PC-9 (cell line): ENCODE results near the gene AKAP8L.

Source experiments
- EZH2 ChIP-seq: fragments of 200-600 bp; sonication (generic); IDR thresholded peaks from 2 replicates; pipeline ENCODE4 v1.8.0; 2017; ENCODE audit warnings: antibody characterized with exemption, low read depth
- TF ChIP-seq, protein P1 (sequence below): fragments of 200-600 bp; sonication (generic); conservative IDR thresholded peaks from 2 replicates; pipeline ENCODE4 v1.6.1; 2017; ENCODE audit warnings: mixed run types, antibody characterized with exemption, mild to moderate bottlenecking, moderate library complexity

GRCh38 chr19:15461694-15462093 lies 42.9 kb upstream of the AKAP8L start:
- TF ChIP-seq, protein P1, sequence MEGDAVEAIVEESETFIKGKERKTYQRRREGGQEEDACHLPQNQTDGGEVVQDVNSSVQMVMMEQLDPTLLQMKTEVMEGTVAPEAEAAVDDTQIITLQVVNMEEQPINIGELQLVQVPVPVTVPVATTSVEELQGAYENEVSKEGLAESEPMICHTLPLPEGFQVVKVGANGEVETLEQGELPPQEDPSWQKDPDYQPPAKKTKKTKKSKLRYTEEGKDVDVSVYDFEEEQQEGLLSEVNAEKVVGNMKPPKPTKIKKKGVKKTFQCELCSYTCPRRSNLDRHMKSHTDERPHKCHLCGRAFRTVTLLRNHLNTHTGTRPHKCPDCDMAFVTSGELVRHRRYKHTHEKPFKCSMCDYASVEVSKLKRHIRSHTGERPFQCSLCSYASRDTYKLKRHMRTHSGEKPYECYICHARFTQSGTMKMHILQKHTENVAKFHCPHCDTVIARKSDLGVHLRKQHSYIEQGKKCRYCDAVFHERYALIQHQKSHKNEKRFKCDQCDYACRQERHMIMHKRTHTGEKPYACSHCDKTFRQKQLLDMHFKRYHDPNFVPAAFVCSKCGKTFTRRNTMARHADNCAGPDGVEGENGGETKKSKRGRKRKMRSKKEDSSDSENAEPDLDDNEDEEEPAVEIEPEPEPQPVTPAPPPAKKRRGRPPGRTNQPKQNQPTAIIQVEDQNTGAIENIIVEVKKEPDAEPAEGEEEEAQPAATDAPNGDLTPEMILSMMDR = no peak
- TF ChIP-seq EZH2 = no peak
